ENCODE data around the gene LIX1L. TPM values are rescaled to one million over a fixed set of nuclear protein-coding genes. Genes with fewer than 3 reads are reported as not detected.

Gene LIX1L
- total and polyA plus RNA-seq, 2 of the 4 experiments (the other 2 are of a cell fraction), result 14.7 to 28.8 TPM

GRCh38 chr1:145985129-145985501 lies 27.3 kb upstream of the LIX1L start:
- ChIA-PET CTCF (interaction anchor here (1.2 kb wide), 1 partner anchor 8 kb away, joined by 3 read pairs; no protein-coding TSS in a partner anchor), POLR2A (ENCODE audit: unreplicated experiment) (no interaction called here)
- Histone ChIP-seq H2AK5ac (ENCODE audit: low read depth, low read length) (peak overlapping the region; percentile 60), H3K18ac (ENCODE audit: low read depth, low read length) (peak overlapping the region; percentile 75), H4K20me1 (ENCODE audit: insufficient read depth, low read length) (no peaks in the 10 kb centered on the region), H2BK5ac (ENCODE audit: low read depth, low read length, poor library complexity, severe bottlenecking) (peak overlapping the region; percentile 61), H2BK120ac (ENCODE audit: low read depth, low read length) (peak overlapping the region; percentile 94), H4K8ac (ENCODE audit: low read depth in 2 of 2, low read length in 2 of 2) (peak overlapping the region; percentile 91 to 95), H3K14ac (replicated peaks; ENCODE audit: low read depth, low read length) (peak overlapping the region; percentile 93), H4K91ac (ENCODE audit: insufficient read depth, low read depth, low read length) (peak overlapping the region; percentile 89), H2BK20ac (ENCODE audit: low read depth, low read length) (peak overlapping the region; percentile 80), H3K4me2 (ENCODE audit: low read depth, low read length) (0 out of 2 replicates have a peak overlapping the region, but pooled peaks have one; percentile 7), H3K27me3 (ENCODE audit: control insufficient read depth, insufficient read depth, low read length) (no peaks in the 10 kb centered on the region), H3K23ac (ENCODE audit: low read depth, low read length) (peak overlapping the region; percentile 78), H3K36me3 (ENCODE audit: control insufficient read depth, insufficient read depth, low read length) (no peaks in the 10 kb centered on the region), H3K4me3 (ENCODE audit: insufficient read depth, low read depth, low read length) (no peak overlapping the region), H4K5ac (ENCODE audit: low read depth, low read length) (peak overlapping the region; percentile 83), H3K27ac (ENCODE audit: insufficient read depth, low read length) (peak overlapping the region; percentile 65), H3K4me1 (ENCODE audit: control insufficient read depth, insufficient read depth, low read length) (peaks cover 13% of the 10 kb centered on the region), H2BK15ac (ENCODE audit: low read depth, low read length) (peak overlapping the region; percentile 83; the same call in 2 of the 3 replicates), H3K9me1 (ENCODE audit: insufficient read depth, low read length) (peaks cover 13% of the 10 kb centered on the region), H3K9ac (ENCODE audit: low read depth, low read length) (no peak overlapping the region; the same call in 1 of the 2 replicates), H3K9me3 (ENCODE audit: control insufficient read depth, insufficient read depth, low read length) (no peaks in the 10 kb centered on the region), H3K4ac (ENCODE audit: low read depth, low read length) (peak overlapping the region; percentile 94), H3K56ac (ENCODE audit: extremely low read depth, insufficient read depth, low read length) (peak overlapping the region; percentile 47; the same call in 1 of the 2 replicates), H2AK9ac (replicated peaks; ENCODE audit: low read depth, low read length, poor library complexity) (peak overlapping the region; percentile 65), H2AFZ (replicated peaks; ENCODE audit: low read length, poor library complexity) (peak overlapping the region; percentile 75), H3K79me1 (ENCODE audit: low read depth in 1 of 2, low read length in 2 of 2) (peaks cover 4 to 5% of the 10 kb centered on the region in 2 experiments; a peak in 2 of 4 replicates)
- DNase-seq (no peak), ATAC-seq (ENCODE audit: low read depth) (no peak)
- dilution Hi-C loops (cut with HindIII; ENCODE audit: low sequenced_read_pairs, unreplicated experiment), result no loop called here
- WGBS, 2 experiments (ENCODE audit: extremely low coverage in 2 of 2, insufficient read length in 1 of 2), result no CpG with 5 or more reads among the region's 2 CpGs
- in situ Hi-C loops (cut with MboI; ENCODE audit: low sequenced_read_pairs), result no loop called here
- TF ChIP-seq NFE2L2 (IDR thresholded peaks at IDR 0.05; ENCODE audit: low read depth, low read length), result no peak
- no peak for TF ChIP-seq RFX5 (IDR thresholded peaks at IDR 0.05; ENCODE audit: low read depth, low read length)
- no peak for TF ChIP-seq CEBPB (IDR thresholded peaks at IDR 0.05; ENCODE audit: low read depth, low read length)
- TF ChIP-seq CHD1 (IDR thresholded peaks at IDR 0.05; ENCODE audit: low read depth, low read length), result no peak
- no peak for TF ChIP-seq CTCF (conservative IDR thresholded peaks at IDR 0.05; ENCODE audit: low read depth, low read length)
- no peak for TF ChIP-seq USF2 (IDR thresholded peaks at IDR 0.05; ENCODE audit: low read depth, low read length)
- no peak for TF ChIP-seq ELK1 (IDR thresholded peaks at IDR 0.05; ENCODE audit: borderline replicate concordance, low read depth, low read length)
- no peak for TF ChIP-seq FOS (IDR thresholded peaks at IDR 0.05; ENCODE audit: low read depth, low read length)
- TF ChIP-seq SMC3 (IDR thresholded peaks at IDR 0.05; ENCODE audit: low read depth, low read length), result no peak
- TF ChIP-seq BHLHE40 (IDR thresholded peaks at IDR 0.05; ENCODE audit: low read depth, low read length), result no peak
- TF ChIP-seq RAD21 (IDR thresholded peaks at IDR 0.05; ENCODE audit: low read length), result no peak
- intact Hi-C loops (cut with micrococcal nuclease), result no loop called here
- BruUV-seq (replicated peaks), result no TSS peak

All from IMR-90 (cell line).